22Rv1 (cell line): ENCODE results near the gene CASD1.

Source experiments
- ZFX ChIP-seq: fragments of 450-650 bp; IDR thresholded peaks from 2 replicates; pipeline ENCODE4 v1.6.1; 2017; ENCODE audit warnings: antibody characterized with exemption, borderline replicate concordance
- TF ChIP-seq, protein P1 (sequence below): fragments of 450-650 bp; IDR thresholded peaks from 2 replicates; pipeline ENCODE4 v1.5.1; 2017; ENCODE audit warnings: mild to moderate bottlenecking

DNA sequence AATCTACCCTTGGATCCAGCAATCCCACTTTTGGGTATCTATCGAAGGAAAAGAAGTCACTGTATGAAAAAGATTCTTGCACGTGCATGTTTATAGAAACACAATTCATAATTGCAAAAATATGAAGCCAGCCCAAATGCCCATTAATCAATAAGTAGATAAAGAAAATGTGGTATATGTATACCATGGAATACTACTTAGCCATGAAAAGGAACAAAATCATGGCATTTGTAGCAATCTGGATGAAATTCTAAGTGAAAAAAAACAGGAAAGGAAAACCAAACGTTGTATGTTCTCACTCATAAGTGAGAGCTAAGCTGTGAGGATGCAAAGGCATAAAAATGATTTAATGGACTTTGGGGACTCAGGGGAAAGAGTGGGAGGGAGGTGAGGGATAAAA is 18.2 kb upstream of the CASD1 start:
- TF ChIP-seq, protein P1, sequence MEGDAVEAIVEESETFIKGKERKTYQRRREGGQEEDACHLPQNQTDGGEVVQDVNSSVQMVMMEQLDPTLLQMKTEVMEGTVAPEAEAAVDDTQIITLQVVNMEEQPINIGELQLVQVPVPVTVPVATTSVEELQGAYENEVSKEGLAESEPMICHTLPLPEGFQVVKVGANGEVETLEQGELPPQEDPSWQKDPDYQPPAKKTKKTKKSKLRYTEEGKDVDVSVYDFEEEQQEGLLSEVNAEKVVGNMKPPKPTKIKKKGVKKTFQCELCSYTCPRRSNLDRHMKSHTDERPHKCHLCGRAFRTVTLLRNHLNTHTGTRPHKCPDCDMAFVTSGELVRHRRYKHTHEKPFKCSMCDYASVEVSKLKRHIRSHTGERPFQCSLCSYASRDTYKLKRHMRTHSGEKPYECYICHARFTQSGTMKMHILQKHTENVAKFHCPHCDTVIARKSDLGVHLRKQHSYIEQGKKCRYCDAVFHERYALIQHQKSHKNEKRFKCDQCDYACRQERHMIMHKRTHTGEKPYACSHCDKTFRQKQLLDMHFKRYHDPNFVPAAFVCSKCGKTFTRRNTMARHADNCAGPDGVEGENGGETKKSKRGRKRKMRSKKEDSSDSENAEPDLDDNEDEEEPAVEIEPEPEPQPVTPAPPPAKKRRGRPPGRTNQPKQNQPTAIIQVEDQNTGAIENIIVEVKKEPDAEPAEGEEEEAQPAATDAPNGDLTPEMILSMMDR, result no peak
- no peak for TF ChIP-seq ZFX
